Tibial nerve (tissue), 4 donors: ENCODE data around the gene DHTKD1. TPM values are rescaled to one million over a fixed set of nuclear protein-coding genes. Genes with fewer than 3 reads are reported as not detected.

Experiments
- DNase-seq, 2 donors: peaks; one replicate each; pipeline ENCODE4 v3.0.0-alpha.2; 2019; ENCODE audit warnings: low spot score in 2 of 2
- H3K27ac ChIP-seq, 4 donors: fragments of 200-600 bp; sonication (generic) in 3 of 4; one replicate each; pipeline ENCODE4 v1.5.1; 2017 to 2019; ENCODE audit warnings: mild to moderate bottlenecking in 1 of 4
- H3K27me3 ChIP-seq, 2 donors: fragments of 200-600 bp; sonication (generic) in 1 of 2; one replicate each; pipeline versions ENCODE4 v1.5.1 to v1.6.0; 2017 to 2019
- H3K36me3 ChIP-seq, 3 donors: fragments of 200-600 bp; sonication (generic); one replicate each; pipeline ENCODE4 v1.5.1; 2018 to 2019
- H3K4me1 ChIP-seq, 4 donors: fragments of 200-600 bp; sonication (generic) in 3 of 4; one replicate each; pipeline ENCODE4 v1.5.1; 2017 to 2019
- H3K4me3 ChIP-seq, 4 donors: fragments of 200-600 bp; sonication (generic) in 3 of 4; one replicate each; pipeline ENCODE4 v1.5.1; 2017 to 2019; ENCODE audit warnings: mild to moderate bottlenecking in 1 of 4, moderate library complexity in 1 of 4
- H3K9me3 ChIP-seq, 4 donors: fragments of 200-600 bp; sonication (generic) in 3 of 4; one replicate each; pipeline ENCODE4 v1.5.1; 2017 to 2019
- CTCF ChIP-seq, 5 experiments: fragments of 200-600 bp in 3 of 5; fragments of 450-650 bp in 2 of 5; sonication (generic) in 3 of 5; IDR thresholded peaks; one replicate each; pipeline ENCODE4 v1.5.1; 2016 to 2019; ENCODE audit warnings: antibody characterized with exemption in 5 of 5, mild to moderate bottlenecking in 3 of 5, moderate library complexity in 2 of 5
- EP300 ChIP-seq, 2 donors: sonication (generic); formaldehyde crosslinking; IDR thresholded peaks; one replicate each; pipeline ENCODE4 v1.6.1; 2017; ENCODE audit warnings: antibody characterized with exemption in 2 of 2, mild to moderate bottlenecking in 1 of 2
- POLR2A ChIP-seq, 2 donors: fragments of 450-650 bp; IDR thresholded peaks; one replicate each; pipeline ENCODE4 v1.6.1; 2017; ENCODE audit warnings: antibody characterized with exemption in 2 of 2, mild to moderate bottlenecking in 2 of 2, moderate library complexity in 2 of 2
- WGBS, 2 donors: methylation state at CpG; one replicate each; pipeline ENCODE4 v1.1.5; 2018; 5-methylcytosine and 5-hydroxymethylcytosine counted together
- total RNA-seq, 4 donors: library from RNA; depleted of rRNA; stranded (reverse); fragments of >200 nt; gene quantifications; one replicate each; pipeline ENCODE4 v1.1.0, GENCODE V29; 2016

DHTKD1 gene
- total RNA-seq, 4 donors from 2014 or later, result 20.1 to 42.8 (median 29.1) TPM

GRCh38 chr10:12097791-12098190, 29.0 kb downstream of the DHTKD1 start:
- WGBS, 2 donors, result 82 to 89% methylated on average over 5 of the region's 5 CpGs
- TF ChIP-seq EP300 (IDR thresholded peaks at IDR 0.05) (no peak), POLR2A (IDR thresholded peaks at IDR 0.05) (no peak), CTCF (IDR thresholded peaks at IDR 0.05) (no peak)
- Histone ChIP-seq H3K36me3 (peaks cover 2 to 90% (median 13%) of the 10 kb centered on the region in 3 donors), H3K27me3 (no peaks in the 10 kb centered on the region), H3K27ac (no peak overlapping the region), H3K4me1 (no peaks in the 10 kb centered on the region), H3K9me3 (no peaks in the 10 kb centered on the region), H3K4me3 (no peak overlapping the region)
- no peak for DNase-seq

GRCh38 chr10:12098966-12099365, 30.2 kb downstream of the DHTKD1 start:
- TF ChIP-seq CTCF (IDR thresholded peaks at IDR 0.05) (no peak), POLR2A (IDR thresholded peaks at IDR 0.05) (no peak), EP300 (IDR thresholded peaks at IDR 0.05) (no peak)
- H3K4me1 ChIP-seq, result no peaks in the 10 kb centered on the region
- no peak overlapping the region for H3K27ac ChIP-seq
- no peak for DNase-seq
- no peaks in the 10 kb centered on the region for H3K9me3 ChIP-seq
- no peaks in the 10 kb centered on the region for H3K27me3 ChIP-seq
- WGBS, 2 donors, result 93 to 95% methylated on average over 4 of the region's 4 CpGs
- no peak overlapping the region for H3K4me3 ChIP-seq
- H3K36me3 ChIP-seq, result peaks cover 2 to 90% (median 13%) of the 10 kb centered on the region in 3 donors

- Histone ChIP-seq H3K9me3 (no peaks in the 10 kb centered on the region), H3K4me1 (no peaks in the 10 kb centered on the region), H3K27ac (no peak overlapping the region), H3K27me3 (no peaks in the 10 kb centered on the region), H3K36me3 (peaks cover 2 to 99% (median 16%) of the 10 kb centered on the region in 3 donors), H3K4me3 (no peak overlapping the region)
- DNase-seq, result no peak
- WGBS, 2 donors, result 87 to 88% methylated on average over 4 of the region's 4 CpGs
- no peak for TF ChIP-seq CTCF (IDR thresholded peaks at IDR 0.05)
- TF ChIP-seq POLR2A (IDR thresholded peaks at IDR 0.05), result no peak
- no peak for TF ChIP-seq EP300 (IDR thresholded peaks at IDR 0.05)
Measured at GRCh38 chr10:12103802-12104201, 35.0 kb downstream of the DHTKD1 start.

GRCh38 chr10:12107781-12108180, 39.0 kb downstream of the DHTKD1 start:
- 91 to 92% methylated on average over 14 of the region's 14 CpGs for WGBS, 2 donors
- no peaks in the 10 kb centered on the region for H3K9me3 ChIP-seq
- peaks cover 2 to 100% (median 8%) of the 10 kb centered on the region in 3 donors for H3K36me3 ChIP-seq
- no peaks in the 10 kb centered on the region for H3K4me1 ChIP-seq
- no peak overlapping the region for H3K27ac ChIP-seq
- H3K27me3 ChIP-seq, result no peaks in the 10 kb centered on the region
- no peak overlapping the region for H3K4me3 ChIP-seq
- DNase-seq, result no peak
- TF ChIP-seq CTCF (IDR thresholded peaks at IDR 0.05) (no peak), EP300 (IDR thresholded peaks at IDR 0.05) (no peak), POLR2A (IDR thresholded peaks at IDR 0.05) (no peak)

- Histone ChIP-seq H3K9me3 (no peaks in the 10 kb centered on the region), H3K27ac (no peak overlapping the region), H3K4me1 (no peaks in the 10 kb centered on the region), H3K4me3 (no peak overlapping the region), H3K27me3 (no peaks in the 10 kb centered on the region), H3K36me3 (peaks cover 2 to 100% (median 8%) of the 10 kb centered on the region in 3 donors)
- 97 to 98% methylated on average over 5 of the region's 5 CpGs for WGBS, 2 donors
- no peak for TF ChIP-seq CTCF (IDR thresholded peaks at IDR 0.05)
- no peak for TF ChIP-seq POLR2A (IDR thresholded peaks at IDR 0.05)
- TF ChIP-seq EP300 (IDR thresholded peaks at IDR 0.05), result no peak
- DNase-seq, result no peak
Measured at GRCh38 chr10:12109286-12109685, 40.5 kb downstream of the DHTKD1 start.
